ENCODE results near the gene STXBP1. TPM values are rescaled to one million over a fixed set of nuclear protein-coding genes. Genes with fewer than 3 reads are reported as not detected.

STXBP1 gene
- total and polyA plus RNA-seq, 9 of the 15 experiments (the other 6 are each of a cell fraction or from before 2014, with no cell fraction given) = 4.6 to 35.1 (median 9.7) TPM

GRCh38 chr9:127698985-127699670 lies 87.1 kb downstream of the STXBP1 start (continued):
- 0 out of 2 replicates have a peak, but pooled peaks have one; percentile 28 for TF ChIP-seq ZBTB7A (IDR thresholded peaks at IDR 0.05; ENCODE audit: borderline replicate concordance, control insufficient read depth, low read depth, low read length)
- no peak for TF ChIP-seq STAG1 (CRISPR knock-in tag; IDR thresholded peaks at IDR 0.05; ENCODE audit: borderline replicate concordance)
- no peak for TF ChIP-seq NUFIP1 (IDR thresholded peaks at IDR 0.05; ENCODE audit: partially characterized antibody)
- no peak for TF ChIP-seq CBX5 (IDR thresholded peaks at IDR 0.05; ENCODE audit: borderline replicate concordance, low read depth)
- TF ChIP-seq ZBED1 (IDR thresholded peaks at IDR 0.05) = 0 out of 2 replicates have a peak, but pooled peaks have one; percentile 57
- TF ChIP-seq ATF3 (IDR thresholded peaks at IDR 0.05) = 0 out of 2 replicates have a peak, but pooled peaks have one; percentile 7
- TF ChIP-seq ATF3 (CRISPR knock-in tag; conservative IDR thresholded peaks at IDR 0.05) = 0 out of 2 replicates have a peak, but pooled peaks have one; percentile 32
- TF ChIP-seq TEAD1 (CRISPR knock-in tag; IDR thresholded peaks at IDR 0.05) = peak; percentile 71 to 72; a peak in 3 of 4 replicates
- TF ChIP-seq LEF1 (IDR thresholded peaks at IDR 0.05) = no peak; the same call in 1 of the 2 replicates
- TF ChIP-seq ZNF445 (CRISPR knock-in tag; IDR thresholded peaks at IDR 0.05; ENCODE audit: low read depth) = no peak
- TF ChIP-seq HDAC2 (IDR thresholded peaks at IDR 0.05) = peak; percentile 26
- TF ChIP-seq OTX1 (CRISPR knock-in tag; IDR thresholded peaks at IDR 0.05) = peak; percentile 70; the same call in 1 of the 2 replicates
- no peak for TF ChIP-seq FUS (optimal IDR thresholded peaks at IDR 0.05; ENCODE audit: low read depth, low read length)
- no peak for TF ChIP-seq ETS1 (conservative IDR thresholded peaks at IDR 0.05; ENCODE audit: control insufficient read depth, low read depth, low read length)
- TF ChIP-seq TAF1 (IDR thresholded peaks at IDR 0.05; ENCODE audit: control insufficient read depth, extremely low read depth, insufficient read depth, low read length, severe bottlenecking) = peak; percentile 55
- TF ChIP-seq GATA2 (CRISPR knock-in tag; IDR thresholded peaks at IDR 0.05) = no peak
- no peak for TF ChIP-seq TAF7 (tag; IDR thresholded peaks at IDR 0.05)
- TF ChIP-seq CBFA2T3 (IDR thresholded peaks at IDR 0.05) = no peak
- TF ChIP-seq CREB3 (tag; conservative IDR thresholded peaks at IDR 0.05; ENCODE audit: low read depth) = peak; percentile 94
- TF ChIP-seq TSC22D4 (tag; IDR thresholded peaks at IDR 0.05) = no peak
- no peak; the same call in 1 of the 2 replicates for TF ChIP-seq NCOR1 (IDR thresholded peaks at IDR 0.05)
- peak; percentile 27; the same call in 1 of the 2 replicates for TF ChIP-seq IRF1 (CRISPR knock-in tag; IDR thresholded peaks at IDR 0.05; ENCODE audit: borderline replicate concordance)
- peak; percentile 21; the same call in 1 of the 2 replicates for TF ChIP-seq CBX1 (IDR thresholded peaks at IDR 0.05; ENCODE audit: low read depth)
- no peak for TF ChIP-seq ZNF263 (CRISPR knock-in tag; IDR thresholded peaks at IDR 0.05; ENCODE audit: borderline replicate concordance)
- no peak for TF ChIP-seq HDAC6 (IDR thresholded peaks at IDR 0.05; ENCODE audit: low read depth, low read length)
- TF ChIP-seq BRD4 (IDR thresholded peaks at IDR 0.05) = no peak
- peak; percentile 91 for TF ChIP-seq BHLHE40 (IDR thresholded peaks at IDR 0.05; ENCODE audit: low read length)

Data from K562 (cell line).